ENCODE data around the gene BRCA1.
"Not testable (repeated sequence)": the region's sequence is repeated elsewhere in the genome, so short reads cannot be mapped to it uniquely, and the experiment has no call there.

The BRCA1 gene

DNA sequence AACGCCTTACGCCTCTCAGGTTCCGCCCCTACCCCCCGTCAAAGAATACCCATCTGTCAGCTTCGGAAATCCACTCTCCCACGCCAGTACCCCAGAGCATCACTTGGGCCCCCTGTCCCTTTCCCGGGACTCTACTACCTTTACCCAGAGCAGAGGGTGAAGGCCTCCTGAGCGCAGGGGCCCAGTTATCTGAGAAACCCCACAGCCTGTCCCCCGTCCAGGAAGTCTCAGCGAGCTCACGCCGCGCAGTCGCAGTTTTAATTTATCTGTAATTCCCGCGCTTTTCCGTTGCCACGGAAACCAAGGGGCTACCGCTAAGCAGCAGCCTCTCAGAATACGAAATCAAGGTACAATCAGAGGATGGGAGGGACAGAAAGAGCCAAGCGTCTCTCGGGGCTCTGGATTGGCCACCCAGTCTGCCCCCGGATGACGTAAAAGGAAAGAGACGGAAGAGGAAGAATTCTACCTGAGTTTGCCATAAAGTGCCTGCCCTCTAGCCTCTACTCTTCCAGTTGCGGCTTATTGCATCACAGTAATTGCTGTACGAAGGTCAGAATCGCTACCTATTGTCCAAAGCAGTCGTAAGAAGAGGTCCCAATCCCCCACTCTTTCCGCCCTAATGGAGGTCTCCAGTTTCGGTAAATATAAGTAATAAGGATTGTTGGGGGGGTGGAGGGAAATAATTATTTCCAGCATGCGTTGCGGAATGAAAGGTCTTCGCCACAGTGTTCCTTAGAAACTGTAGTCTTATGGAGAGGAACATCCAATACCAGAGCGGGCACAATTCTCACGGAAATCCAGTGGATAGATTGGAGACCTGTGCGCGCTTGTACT, at the start of gene BRCA1:
Gene BRCA1 (minus strand): TSS at position 232 of the 834 bp plus-strand sequence. CDS start 1,268 bp downstream, outside the sequence.
- DNase-seq, result peak; percentile 100

DNA sequence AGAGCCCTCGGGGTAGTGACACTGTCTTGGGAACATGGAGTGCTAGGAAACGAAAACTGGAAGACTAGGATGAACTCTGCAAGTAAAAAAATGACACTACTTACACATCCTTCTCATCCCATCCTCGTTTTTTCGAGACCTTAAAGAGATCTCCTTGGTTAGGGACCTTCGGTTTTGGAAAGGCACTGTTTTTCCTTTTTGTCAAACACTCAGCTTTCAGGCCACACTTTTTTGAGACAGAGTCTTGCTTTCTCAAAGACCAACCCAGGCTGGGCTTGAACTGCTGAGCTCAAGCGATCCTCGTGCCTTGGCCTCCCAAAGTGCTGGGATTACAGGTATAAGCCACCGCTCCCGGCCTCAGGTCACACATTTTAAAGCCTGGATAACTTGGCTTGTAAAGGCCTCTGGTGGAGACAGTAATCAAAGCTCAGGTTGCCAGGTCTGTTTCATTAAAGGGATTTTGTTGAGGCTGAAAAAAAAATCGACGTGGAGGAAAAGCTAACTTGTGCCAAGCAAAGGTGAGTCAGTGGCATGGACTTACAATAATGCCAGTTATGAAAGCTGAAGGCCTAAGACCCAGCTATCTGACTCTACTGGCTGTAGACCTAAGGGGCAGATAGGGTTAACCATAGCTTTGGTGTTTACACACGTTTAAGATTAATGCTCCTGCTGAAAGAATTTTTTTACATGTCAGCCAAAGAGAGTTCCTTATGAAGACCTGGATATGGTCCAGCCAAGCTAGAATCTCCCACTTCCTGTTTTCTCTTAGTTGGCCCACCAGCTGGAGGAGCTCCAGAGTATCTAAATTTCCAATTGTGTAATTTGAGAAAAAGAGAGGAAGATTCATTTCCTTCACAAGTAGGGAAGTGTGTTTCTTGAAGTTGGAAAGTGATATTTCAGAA, 46.7 kb upstream of the BRCA1 start:
- peak; percentile 50 for DNase-seq

DNA sequence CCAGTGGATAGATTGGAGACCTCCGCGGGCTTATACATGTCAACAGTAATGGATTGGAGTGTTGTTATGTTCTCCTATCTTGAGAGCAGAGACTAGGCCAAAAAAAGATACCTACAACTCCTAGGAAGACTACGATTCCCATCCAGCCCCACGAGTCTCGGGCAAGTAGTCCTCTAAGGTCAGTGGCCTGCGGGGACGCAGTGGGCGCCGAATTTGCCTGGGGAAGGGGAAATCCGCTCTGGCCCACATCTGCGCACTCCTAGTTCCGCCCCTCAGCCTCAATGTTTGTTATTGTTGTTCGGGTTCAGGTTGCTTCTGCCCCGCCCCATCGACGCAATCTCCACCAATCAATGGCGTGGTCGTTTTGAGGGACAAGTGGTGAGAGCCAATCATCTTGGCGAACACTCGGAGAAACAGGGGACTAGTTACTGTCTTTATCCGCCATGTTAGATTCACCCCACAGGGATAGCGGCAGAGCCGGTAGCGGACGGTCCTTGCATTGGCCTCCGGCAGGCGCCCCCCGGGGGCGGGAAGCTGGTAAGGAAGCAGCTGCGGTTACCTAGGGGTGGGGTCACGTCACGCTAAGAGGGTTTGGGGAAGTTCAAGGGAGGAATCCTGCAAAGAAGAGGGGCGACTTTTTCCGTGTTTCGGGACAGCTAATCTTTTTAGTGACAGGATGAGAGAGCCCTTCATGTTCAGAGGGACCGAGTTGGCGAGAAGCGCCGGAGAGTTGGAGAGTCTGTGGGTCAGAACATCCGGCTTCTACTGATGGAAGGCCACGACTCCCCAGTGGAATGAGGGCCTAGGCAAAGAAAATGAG, 45.8 kb upstream of the BRCA1 start, which contains the start of gene NBR1:
Gene NBR1 (plus strand): TSS at position 449 of the 820 bp plus-strand sequence. CDS start 4,586 bp downstream, outside the sequence.
- DNase-seq, result peak; percentile 99

DNA sequence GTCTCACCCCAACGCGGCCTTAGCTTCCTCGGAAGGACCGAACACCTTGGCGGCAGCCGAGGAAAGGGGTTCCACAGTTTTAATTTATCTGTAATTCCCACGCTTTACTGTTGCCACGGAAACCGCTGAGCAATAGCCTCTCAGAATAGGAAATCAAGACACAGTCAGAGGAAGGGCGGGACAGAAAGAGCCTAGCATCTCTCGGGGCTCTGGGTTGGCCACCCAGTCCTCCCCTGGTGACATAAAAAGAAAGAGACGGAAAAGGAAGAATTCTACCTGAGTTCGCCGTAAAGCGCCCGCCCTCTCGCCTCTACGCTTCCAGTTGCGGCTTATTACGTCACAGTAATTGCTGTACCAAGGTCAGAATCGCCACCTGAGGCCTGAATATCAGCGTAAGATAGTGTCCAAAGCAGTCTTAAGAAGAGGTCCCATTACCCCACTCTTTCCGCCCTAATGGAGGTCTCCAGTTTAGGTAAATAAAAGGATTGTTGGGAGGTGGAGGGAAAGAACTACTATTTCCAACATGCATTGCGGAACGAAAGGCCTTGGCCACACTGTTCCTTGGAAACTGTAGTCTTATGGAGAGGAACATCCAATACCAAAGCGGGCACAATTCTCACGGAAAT, 45.1 kb upstream of the BRCA1 start:
- DNase-seq, result peak; percentile 96

DNA sequence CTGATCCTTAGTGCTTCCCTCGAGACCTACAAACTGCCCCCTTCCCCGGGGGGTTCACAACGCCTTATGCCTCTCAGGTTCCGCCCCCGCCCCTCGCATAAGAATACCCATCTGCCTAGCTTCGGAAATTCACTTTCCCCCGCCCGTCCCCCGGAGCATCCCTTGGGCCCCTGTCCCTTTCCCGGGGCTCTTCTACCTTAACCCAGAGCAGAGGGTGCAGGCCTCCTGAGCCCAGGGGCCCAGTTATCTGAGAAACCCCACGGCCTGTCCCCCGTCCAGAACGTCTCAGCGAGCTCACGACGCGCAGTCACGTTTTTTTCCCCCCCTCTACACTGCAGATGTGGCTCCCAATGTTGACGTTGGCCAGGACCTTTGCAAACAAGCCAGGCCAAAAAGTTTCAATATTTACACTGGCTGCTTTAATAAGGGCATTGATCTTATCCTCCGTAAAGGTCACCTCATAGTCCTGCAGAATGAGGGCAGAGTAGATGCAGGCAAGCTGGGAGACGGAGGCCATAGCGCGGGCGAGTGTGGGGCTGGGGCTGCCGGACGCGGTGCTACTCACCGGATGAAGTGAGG, 44.5 kb upstream of the BRCA1 start:
- DNase-seq, result peak; percentile 65

DNA sequence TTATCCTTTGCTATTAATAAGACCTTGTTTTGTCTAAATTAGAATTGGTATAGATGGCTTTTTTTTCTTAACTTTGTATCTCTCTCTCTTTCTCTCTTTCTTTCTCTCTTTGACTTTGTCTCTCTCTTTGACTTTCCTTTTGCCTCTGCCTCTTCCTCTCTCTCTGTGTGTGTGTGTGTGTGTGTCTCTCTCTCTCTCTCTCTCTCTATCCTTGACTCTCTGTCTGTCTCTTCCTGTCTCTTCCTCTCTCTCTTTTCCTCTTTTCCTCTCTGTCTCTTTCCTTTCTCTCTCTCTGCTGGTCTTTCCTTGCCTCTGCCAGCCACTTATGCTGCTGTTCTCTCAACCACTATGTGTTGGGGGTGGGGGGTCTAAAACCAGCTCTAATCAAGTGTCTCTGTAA, 40.8 kb upstream of the BRCA1 start:
- DNase-seq, result not testable (repeated sequence)

DNA sequence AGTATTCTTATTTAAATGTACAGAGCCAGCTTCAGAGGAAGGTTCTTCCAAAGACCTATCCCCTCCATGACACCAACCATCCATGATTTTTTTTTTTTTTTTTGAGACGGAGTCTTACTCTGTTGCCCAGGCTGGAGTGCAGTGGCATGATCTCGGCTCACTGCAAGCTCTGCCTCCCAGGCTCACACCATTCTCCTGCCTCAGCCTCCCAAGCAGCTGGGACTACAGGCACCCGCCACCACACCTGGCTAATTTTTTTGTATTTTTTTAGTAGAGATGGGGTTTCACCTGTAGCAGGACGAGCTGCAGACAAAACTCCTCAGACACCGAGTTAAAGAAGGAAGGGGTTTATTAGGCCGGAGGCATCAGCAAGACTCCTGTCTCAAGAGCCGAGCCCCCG, 34.8 kb upstream of the BRCA1 start:
- DNase-seq, result not testable (repeated sequence)

DNA sequence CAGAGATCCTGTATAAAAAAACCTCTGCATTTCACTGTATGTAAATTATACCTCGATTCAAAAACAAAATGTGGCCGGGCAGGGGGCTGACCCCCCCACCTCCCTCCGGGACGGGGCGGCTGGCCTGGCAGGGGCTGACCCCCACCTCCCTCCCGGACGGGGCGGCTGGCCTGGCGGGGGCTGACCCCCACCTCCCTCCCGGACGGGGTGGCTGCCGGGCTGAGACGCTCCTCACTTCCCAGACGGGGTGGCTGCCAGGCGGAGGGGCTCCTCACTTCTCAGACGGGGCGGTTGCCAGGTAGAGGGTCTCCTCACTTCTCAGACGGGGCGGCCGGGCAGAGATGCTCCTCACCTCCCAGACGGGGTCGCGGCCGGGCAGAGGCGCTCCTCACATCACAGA, 34.1 kb upstream of the BRCA1 start:
- not testable (repeated sequence) for DNase-seq

DNA sequence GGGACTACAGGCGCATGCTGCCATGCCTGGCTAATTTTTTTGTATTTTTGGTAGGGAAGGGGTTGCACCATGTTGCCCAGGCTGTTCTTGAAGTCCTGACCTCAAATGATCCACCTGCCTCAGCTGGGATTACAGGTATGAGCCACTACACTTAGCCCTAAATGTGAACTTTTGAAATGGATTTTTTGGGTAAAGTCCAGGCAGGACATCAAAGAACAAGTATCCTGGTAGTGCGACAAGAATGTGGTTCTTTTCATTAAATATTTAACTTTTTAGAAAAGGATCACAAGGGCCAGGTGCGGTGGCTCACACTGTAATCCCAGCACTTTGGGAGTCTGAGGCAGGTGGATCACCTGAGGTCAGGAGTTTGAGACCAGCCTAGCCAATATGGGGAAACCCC, 30.5 kb upstream of the BRCA1 start:
- DNase-seq, result no peak

DNA sequence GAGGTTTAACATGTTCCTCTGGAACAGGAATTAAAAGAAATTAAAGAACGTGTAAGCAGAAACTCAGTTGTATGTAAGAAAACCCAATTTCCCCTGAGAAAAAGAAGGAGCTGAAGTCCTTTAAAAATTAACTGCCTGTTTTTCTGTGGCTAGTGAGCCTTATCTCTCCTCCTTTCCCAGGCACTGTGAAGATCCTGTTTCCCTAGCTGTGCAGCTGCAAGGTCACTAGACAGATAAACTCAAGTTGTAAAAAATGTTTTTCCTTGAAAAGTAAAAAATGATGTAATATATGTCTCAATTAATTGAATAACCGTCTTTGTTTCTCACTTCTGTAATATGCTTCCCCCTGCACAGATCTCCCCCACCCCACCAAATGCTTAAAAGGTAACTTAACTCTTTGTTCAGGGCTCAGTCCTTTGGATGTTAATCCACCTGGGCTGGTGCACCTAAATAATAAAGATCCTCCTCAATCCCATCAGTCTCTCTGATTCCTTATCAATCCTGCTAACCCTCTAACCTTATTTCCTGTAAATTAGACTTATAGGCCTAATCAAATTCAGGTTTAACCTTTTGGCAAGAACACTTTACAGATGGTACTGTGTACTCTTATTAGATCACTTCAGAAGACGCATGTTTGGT, 28.2 kb upstream of the BRCA1 start:
- DNase-seq, result peak; percentile 17

DNA sequence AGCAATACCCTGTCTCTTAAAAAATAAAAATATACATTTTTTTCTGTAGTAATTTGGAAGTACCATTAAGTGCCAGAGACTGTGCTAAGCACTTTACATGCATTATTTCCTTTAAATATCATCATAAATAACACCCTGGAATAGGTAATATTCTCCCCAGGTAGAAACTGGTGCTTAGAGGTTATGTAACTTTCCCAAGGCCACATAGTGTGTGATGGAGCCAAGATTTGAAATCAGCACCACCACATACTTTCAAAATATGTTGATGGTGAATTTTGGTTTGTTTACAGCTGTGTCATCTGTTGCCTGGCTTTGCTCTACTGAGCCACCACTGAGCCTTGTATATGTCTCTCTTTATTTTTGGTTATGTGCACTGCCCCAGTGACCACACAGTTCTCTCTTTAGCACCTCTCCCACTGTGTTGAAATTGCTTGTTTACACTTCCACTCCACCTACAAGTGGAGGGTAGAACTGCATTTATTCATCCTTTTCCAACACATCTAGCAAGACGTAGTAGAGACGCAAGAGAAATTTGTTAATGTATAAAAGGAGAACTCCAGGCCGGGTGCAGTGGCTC, 26.8 kb upstream of the BRCA1 start:
- DNase-seq, result no peak

DNA sequence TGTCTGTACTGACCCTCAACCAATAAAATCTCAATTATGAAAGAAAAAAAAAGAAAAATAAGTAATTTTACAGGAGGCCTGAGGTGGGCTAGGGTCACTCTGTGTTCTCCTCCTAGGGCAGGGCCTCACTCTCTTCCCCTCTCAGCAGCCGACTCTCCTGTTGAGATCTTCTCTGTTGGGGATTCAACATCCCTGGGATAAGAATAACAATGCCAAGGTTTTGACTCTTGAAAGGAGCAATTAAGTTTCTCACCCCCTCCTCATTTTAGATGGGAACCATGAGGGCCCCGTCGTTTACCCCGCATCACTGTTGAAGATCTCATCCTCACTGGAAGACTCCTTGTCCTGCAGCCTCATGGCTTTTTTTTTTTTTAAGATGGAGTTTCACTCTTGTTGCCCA, 21.5 kb upstream of the BRCA1 start:
- no peak for DNase-seq

DNA sequence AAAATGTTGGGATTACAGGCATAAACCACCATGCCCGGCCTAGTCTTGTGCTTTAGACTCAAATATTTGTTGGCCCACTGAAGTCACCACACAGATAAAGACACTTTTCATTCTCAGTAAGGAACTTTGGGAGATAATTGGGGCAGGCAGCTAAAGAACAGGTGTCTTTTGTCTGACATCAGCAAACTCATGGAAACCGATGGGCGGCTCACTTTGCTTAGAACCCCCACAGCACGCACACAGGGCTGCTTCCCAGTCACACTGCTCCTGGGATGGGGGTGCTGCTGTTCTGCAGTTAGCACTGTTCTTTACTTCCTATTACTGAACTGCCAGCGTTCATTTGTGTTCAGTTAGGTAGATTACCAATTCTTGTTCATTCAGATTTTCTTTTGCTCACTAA, 18.0 kb upstream of the BRCA1 start:
- DNase-seq, result no peak

DNA sequence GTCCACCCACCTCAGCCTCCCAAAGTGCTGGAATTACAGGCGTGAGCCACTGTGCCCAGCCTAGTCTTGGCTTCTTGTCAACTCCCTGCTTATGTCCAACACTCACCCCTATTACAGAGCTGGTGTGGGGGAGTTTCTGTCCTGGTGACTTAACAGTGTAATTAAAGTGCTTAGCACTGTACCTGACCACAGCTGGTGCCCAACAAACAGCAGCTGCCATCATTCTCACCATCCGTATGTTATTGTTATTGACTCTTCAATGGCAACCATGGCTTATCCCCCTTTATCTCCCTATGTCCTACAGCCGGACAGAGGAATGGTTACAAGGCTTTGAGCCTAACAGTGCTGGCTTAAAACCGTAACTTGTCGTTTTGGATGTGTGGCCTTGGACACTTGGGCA, 17.0 kb upstream of the BRCA1 start:
- peak; percentile 72 for DNase-seq

DNA sequence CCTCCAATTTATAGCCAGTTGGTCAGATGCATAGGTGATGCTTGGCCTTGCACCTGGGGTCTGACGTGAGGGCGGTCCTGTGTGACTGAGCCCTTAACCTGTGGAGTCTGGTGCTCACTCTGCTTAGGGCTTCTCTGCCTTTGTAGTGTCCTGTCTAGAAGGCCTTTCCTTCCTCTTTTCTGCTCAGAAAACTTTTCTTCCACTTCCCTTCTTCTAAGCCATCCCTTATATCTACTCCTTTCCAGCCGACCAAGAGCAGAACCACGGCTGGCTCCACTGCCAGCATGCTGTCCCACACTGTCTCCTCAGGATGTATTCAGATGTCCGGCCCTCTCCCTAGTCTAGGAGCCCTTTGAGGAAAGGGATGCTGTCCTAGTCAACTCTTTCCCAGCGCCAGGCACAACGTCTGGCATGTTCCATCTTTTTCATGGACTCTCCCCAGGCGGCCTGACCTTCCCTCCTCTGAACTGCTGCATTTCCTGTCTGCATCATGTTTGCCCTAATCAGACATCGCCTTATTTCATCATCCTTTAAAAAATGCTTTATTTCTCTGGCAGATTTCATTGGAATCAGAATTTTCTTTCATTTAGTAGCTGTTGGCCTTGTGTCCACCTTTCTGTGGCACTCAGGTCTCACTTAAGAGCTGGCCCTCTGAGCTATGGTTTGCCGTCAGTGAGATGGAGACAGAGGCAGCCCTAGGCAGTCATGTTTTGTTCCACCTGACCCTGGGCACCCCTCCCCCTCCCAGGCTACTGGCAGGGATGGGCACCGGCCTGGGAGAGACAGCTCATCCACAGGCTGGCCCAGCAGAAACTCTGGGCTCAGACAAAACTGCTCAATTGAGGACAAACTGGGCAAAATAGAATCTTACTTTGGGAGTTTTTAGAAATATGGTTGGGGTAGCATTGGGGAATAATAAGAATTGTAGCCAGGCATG, 15.5 kb upstream of the BRCA1 start:
- no peak for DNase-seq

DNA sequence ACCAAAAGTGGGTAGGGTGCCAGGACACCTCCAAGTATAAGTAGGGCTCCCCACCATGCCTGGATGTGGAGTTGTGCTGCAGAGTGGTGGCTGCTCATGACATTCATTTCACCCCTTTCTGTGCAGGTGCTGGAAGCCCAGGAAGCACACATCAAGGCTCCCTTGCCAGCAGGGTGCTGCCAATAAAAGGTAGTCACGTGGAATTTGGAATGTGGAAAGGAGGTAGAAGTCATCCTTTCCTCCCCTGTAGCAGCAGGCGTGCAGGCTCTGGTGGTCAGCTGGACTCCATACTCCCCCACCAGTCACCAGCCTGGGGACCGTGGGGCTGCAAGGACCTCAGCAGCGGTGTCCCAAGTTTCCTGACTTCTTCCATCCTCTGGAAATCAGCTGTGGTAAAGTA, 13.4 kb upstream of the BRCA1 start:
- DNase-seq, result not testable (repeated sequence)

DNA sequence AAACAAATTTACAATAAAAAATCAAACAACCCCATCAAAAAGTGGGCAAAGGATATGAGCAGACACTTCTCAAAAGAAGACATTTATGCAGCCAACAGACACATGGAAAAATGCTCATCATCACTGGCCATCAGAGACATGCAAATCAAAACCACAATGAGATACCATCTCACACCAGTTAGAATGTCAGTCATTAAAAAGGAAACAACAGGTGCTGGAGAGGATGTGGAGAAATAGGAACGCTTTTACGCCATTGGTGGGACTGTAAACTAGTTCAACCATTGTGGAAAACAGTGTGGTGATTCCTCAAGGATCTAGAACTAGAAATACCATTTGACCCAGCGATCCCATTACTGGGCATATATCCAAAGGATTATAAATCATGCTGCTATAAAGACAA, 11.4 kb upstream of the BRCA1 start:
- not testable (repeated sequence) for DNase-seq

DNA sequence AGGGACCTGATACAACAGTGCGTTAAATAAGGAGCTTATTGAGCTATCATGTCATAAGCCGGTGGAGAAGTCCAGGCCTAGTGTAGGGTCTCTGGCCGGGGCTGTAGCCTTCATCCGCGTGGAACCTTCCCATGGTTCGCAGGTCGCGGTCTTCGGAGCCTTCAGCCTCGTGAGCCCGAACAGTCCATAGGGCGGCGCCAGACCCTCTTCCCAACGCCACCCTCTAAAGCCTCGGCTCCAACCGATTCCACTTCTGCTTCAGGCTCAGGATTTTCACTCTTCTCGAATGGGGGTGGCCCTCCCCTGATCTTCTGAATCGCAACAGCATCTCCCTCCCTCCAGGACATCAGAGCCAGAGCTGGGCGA, 10.3 kb upstream of the BRCA1 start:
- DNase-seq, result no peak

DNA sequence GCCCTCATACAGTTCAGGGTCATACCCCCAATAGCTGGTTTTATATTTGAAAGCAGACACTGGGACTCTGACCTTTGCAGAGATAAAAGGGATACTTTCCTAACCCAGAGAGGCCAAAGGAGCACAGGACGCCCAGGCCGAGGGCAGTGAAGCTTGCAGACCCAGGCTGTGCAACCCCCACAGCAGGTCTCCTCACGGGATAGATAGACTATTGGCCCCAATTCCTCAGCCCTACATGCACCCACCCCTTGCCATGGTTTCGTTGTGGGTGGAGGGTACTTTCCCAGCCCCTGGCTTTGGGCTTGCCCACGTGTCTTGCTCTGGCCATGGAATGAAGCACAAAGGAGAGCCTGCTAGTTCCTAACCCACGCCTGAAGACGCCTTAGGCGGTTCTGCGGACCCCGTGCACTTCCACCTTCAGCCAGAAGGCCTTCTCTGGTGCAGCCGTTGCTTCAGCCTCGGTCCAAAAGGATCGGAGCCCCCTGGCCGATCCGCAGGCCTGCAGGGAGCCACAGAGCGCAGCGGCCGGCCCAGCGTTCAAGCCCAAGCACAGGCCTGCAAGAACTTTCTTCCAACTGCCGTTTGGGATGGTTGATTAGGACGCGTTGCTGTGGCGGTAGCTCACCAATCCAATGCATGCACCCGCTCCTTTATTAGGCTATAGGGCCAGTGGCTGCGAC, 9.8 kb upstream of the BRCA1 start:
- DNase-seq, result no peak
